Measurements from ENCODE around the gene CLASRP.

CLASRP gene

DNA sequence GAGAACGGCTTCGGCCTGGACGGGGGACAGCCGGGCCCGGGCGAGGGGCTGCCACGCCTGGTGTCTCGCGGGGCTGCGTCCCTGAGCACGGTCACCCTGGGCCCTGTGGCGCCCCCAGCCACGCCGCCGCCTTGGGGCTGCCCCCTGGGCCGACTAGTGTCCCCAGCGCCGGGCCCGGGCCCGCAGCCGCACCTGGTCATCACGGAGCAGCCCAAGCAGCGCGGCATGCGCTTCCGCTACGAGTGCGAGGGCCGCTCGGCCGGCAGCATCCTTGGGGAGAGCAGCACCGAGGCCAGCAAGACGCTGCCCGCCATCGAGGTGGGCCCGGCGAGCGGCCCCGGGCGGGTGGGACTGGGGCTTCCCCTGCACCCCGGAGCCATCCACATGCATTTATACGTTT, 26.9 kb upstream of the CLASRP start:
- Histone ChIP-seq H3K36me3 (peaks cover 11% of the 10 kb centered on the region), H3K4me3 (ENCODE audit: low read depth in 1 of 2, low read length in 1 of 2) (no peak overlapping the region), H3K4me1 (ENCODE audit: control insufficient read depth in 1 of 2, insufficient read depth in 1 of 2, low read depth in 1 of 2, low read length in 1 of 2) (no peaks in the 10 kb centered on the region), H3K27me3 (no peaks in the 10 kb centered on the region), H3K9me3 (no peaks in the 10 kb centered on the region), H3K27ac (no peak overlapping the region)
- TF ChIP-seq, protein P1, sequence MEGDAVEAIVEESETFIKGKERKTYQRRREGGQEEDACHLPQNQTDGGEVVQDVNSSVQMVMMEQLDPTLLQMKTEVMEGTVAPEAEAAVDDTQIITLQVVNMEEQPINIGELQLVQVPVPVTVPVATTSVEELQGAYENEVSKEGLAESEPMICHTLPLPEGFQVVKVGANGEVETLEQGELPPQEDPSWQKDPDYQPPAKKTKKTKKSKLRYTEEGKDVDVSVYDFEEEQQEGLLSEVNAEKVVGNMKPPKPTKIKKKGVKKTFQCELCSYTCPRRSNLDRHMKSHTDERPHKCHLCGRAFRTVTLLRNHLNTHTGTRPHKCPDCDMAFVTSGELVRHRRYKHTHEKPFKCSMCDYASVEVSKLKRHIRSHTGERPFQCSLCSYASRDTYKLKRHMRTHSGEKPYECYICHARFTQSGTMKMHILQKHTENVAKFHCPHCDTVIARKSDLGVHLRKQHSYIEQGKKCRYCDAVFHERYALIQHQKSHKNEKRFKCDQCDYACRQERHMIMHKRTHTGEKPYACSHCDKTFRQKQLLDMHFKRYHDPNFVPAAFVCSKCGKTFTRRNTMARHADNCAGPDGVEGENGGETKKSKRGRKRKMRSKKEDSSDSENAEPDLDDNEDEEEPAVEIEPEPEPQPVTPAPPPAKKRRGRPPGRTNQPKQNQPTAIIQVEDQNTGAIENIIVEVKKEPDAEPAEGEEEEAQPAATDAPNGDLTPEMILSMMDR (IDR thresholded peaks at IDR 0.05) = no peak

DNA sequence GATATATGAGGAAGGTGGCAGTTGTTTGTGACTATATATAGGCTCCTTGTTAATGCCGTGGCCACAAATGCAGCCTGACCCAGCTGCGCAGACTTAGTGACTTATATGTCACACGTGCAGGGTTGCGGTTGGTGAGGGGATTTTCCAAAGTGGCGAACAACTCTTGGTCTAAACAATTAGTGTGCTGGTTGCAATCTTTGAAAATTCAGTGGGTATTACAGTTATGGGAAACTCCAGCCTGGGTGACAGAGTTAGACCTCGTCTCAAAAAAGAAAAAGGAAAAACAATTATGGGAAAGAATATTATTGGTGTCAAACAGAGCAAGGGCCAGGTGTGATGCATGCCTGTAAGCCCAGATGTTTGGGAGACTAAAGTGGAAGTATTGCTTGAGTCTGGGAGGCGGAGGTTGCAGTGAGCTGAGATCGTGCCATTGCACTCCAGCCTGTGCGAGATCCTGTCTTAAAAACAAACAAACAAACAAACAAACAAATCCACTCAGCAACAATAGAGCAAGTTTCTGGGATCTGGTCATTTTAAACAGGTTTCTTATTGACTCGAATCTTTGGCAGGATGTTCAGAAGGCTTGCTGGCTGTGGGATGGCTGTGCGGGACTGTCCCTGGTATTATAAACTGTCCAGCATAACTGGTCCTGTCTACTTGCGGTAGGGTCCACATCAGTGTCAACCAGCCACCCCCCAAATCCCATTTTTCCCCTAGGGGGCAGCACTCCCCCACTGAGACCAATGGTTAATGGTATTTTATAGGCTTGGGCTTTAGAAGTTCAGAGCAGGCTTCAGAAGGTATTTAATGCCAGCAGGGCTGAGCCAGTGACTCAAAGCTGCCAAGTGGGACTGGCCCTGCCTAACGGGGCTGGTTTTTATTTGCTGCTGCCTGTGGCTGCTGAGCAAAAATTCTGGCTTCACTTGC, 22.2 kb upstream of the CLASRP start:
- H3K36me3 ChIP-seq = peaks cover 7% of the 10 kb centered on the region
- H3K9me3 ChIP-seq = no peaks in the 10 kb centered on the region
- no peak overlapping the region for H3K27ac ChIP-seq
- TF ChIP-seq, protein P1 (IDR thresholded peaks at IDR 0.05) = peak; percentile 47
- H3K4me3 ChIP-seq (ENCODE audit: low read depth in 1 of 2, low read length in 1 of 2) = no peak overlapping the region
- H3K4me1 ChIP-seq (ENCODE audit: control insufficient read depth in 1 of 2, insufficient read depth in 1 of 2, low read depth in 1 of 2, low read length in 1 of 2) = no peaks in the 10 kb centered on the region
- H3K27me3 ChIP-seq = no peaks in the 10 kb centered on the region

DNA sequence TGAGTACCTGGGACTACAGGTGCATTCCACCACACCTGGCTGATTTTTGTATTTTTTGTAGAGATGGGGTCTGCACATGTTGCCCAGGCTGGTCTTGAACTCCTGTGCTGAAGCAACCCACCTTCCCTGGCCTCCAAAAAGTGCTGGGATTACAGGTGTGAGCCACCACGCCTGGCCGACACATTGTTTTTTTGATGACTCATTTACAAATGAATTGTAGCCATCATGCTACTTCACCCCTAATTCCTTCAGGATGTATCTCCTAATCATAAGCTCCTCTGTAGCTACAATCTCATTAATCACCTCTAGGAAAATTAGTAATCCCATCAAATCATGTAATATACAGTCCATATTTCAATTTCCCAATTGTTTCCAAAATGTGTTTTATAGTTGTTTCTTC, 19.7 kb upstream of the CLASRP start:
- H3K9me3 ChIP-seq = no peaks in the 10 kb centered on the region
- no peaks in the 10 kb centered on the region for H3K4me1 ChIP-seq (ENCODE audit: control insufficient read depth in 1 of 2, insufficient read depth in 1 of 2, low read depth in 1 of 2, low read length in 1 of 2)
- TF ChIP-seq, protein P1 (IDR thresholded peaks at IDR 0.05) = no peak
- no peaks in the 10 kb centered on the region for H3K27me3 ChIP-seq
- no peak overlapping the region for H3K27ac ChIP-seq
- no peak overlapping the region for H3K4me3 ChIP-seq (ENCODE audit: low read depth in 1 of 2, low read length in 1 of 2)
- H3K36me3 ChIP-seq = no peaks in the 10 kb centered on the region

DNA sequence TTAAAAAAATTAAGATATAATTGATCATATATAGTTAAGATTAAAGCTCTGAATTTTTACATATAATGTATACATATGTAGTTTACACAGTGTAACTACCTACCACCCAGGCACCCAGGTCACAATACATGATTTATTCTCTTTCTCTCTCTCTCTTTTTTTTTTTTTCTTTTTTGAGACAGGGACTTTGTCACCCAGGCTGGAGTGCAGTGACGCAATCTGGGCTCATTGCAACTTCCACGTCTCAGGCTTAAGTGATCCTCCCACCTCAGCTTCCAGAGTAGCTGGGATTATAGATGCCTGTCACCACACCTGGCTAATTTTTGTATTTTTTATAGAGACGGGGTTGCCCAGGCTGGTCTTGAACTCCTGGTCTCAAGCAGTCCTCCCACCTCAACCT, 18.8 kb upstream of the CLASRP start:
- Histone ChIP-seq H3K4me1 (ENCODE audit: control insufficient read depth in 1 of 2, insufficient read depth in 1 of 2, low read depth in 1 of 2, low read length in 1 of 2) (no peaks in the 10 kb centered on the region), H3K4me3 (ENCODE audit: low read depth in 1 of 2, low read length in 1 of 2) (no peak overlapping the region), H3K36me3 (no peaks in the 10 kb centered on the region), H3K27ac (no peak overlapping the region), H3K9me3 (no peaks in the 10 kb centered on the region), H3K27me3 (no peaks in the 10 kb centered on the region)
- TF ChIP-seq, protein P1 (IDR thresholded peaks at IDR 0.05) = no peak

DNA sequence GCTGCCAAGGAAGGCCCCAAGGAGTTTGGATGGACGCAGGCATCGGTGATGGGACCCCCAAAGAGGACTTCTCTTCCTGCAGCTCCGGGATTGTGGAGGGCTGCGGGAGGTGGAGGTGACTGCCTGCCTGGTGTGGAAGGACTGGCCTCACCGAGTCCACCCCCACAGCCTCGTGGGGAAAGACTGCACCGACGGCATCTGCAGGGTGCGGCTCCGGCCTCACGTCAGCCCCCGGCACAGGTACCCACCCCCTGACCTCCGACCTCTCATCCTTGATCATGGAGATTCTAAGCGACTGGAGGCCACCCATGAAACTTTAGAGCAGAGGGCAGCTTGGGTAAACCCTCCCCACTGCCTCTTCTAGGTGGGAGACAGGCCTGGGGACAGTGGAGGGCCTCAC, 16.9 kb upstream of the CLASRP start:
- TF ChIP-seq, protein P1 (IDR thresholded peaks at IDR 0.05) = no peak
- H3K4me3 ChIP-seq (ENCODE audit: low read depth in 1 of 2, low read length in 1 of 2) = no peak overlapping the region
- H3K27ac ChIP-seq = no peak overlapping the region
- H3K4me1 ChIP-seq (ENCODE audit: control insufficient read depth in 1 of 2, insufficient read depth in 1 of 2, low read depth in 1 of 2, low read length in 1 of 2) = no peaks in the 10 kb centered on the region
- no peaks in the 10 kb centered on the region for H3K36me3 ChIP-seq
- no peaks in the 10 kb centered on the region for H3K9me3 ChIP-seq
- no peaks in the 10 kb centered on the region for H3K27me3 ChIP-seq
